K562 (cell line): ENCODE results near the gene SMS. TPM values are rescaled to one million over a fixed set of nuclear protein-coding genes. Genes with fewer than 3 reads are reported as not detected.

Experiments
- ATAC-seq: fragments of 200-7000 bp; cut with Tn5 transposase; 3 replicates; pipeline ENCODE4 v1.9.1; 2020; ENCODE audit warnings: moderate library complexity
- BruUV-seq: library from RNA; stranded (reverse); fragments of 400-500 nt; replicated peaks from 2 replicates; lab custom pipeline; 2021; lab: Mats Ljungman, UMichigan
- CTCF ChIA-PET: fragments of 300-600 bp; formaldehyde crosslinking; extraction: SDS; loops from one replicate; lab custom pipeline; 2021; ENCODE audit warnings: low intra/inter-chr PET ratio; lab: Yijun Ruan, JAX
- POLR2A ChIA-PET: fragments of 300-600, 350-650 bp; sonication (Branson Sonifier 250); formaldehyde crosslinking; extraction: SDS; loops from one replicate; lab custom pipeline; 2021; ENCODE audit warnings: antibody characterized with exemption, inconsistent platforms; lab: Yijun Ruan, JAX
- DNase-seq, 4 experiments: peaks; one replicate each; pipeline versions ENCODE4 v3.0.0 to v3.0.0-alpha.2; 2011 to 2018; ENCODE audit warnings: low spot score in 3 of 4, mixed read lengths in 3 of 4; ENCODE audit errors: extremely low read depth in 1 of 4
- FAIRE-seq: peaks from 2 replicates; lab custom pipeline; 2011; peaks lifted over from hg19 to GRCh38; lab: Jason Lieb, UNC
- H2AFZ ChIP-seq: 2 replicates; pipeline ENCODE4 v1.6.0; 2011; ENCODE audit warnings: low read depth, low read length, control low read depth, inconsistent platforms
- H3K27ac ChIP-seq: fragments of 200-600 bp; 3 replicates; pipeline ENCODE4 v1.8.0; 2011; ENCODE audit warnings: low read depth, mild to moderate bottlenecking, control low read depth, inconsistent platforms, low read length, moderate library complexity, mixed read lengths; ENCODE audit errors: extremely low read depth
- H3K27me3 ChIP-seq, 2 experiments: fragments of 300-600 bp in 1 of 2; 2 replicates in 1 of 2; 3 replicates in 1 of 2; pipeline versions ENCODE4 v1.6.0 to v1.8.0; 2011; ENCODE audit warnings: inconsistent platforms in 2 of 2, low read length in 2 of 2, mild to moderate bottlenecking in 1 of 2, mixed read lengths in 1 of 2, moderate library complexity in 1 of 2; ENCODE audit not compliant: control insufficient read depth in 2 of 2, insufficient read depth in 2 of 2
- H3K36me3 ChIP-seq: fragments of 300-600 bp; 3 replicates; pipeline ENCODE4 v1.8.0; 2011; ENCODE audit warnings: mild to moderate bottlenecking, low read length, inconsistent platforms; ENCODE audit not compliant: control insufficient read depth, insufficient read depth
- H3K4me1 ChIP-seq, 2 experiments: fragments of 200-600 bp in 1 of 2; replicated peaks in 1 of 2; 2 replicates in 1 of 2; 3 replicates in 1 of 2; pipeline versions ENCODE4 v1.5.1 to v1.8.0; 2011; ENCODE audit warnings: inconsistent platforms in 2 of 2, low read length in 2 of 2, mild to moderate bottlenecking in 1 of 2, mixed read lengths in 1 of 2, moderate library complexity in 1 of 2; ENCODE audit not compliant: control insufficient read depth in 2 of 2, insufficient read depth in 2 of 2
- H3K4me2 ChIP-seq: 2 replicates; pipeline ENCODE4 v1.6.1; 2011; ENCODE audit warnings: low read length, control low read depth, inconsistent platforms, mixed read lengths; ENCODE audit not compliant: insufficient read depth
- H3K4me3 ChIP-seq: fragments of 200-600 bp; sonication (generic), shearing (Covaris generic); 2 replicates; pipeline ENCODE4 v1.5.1; 2016; ENCODE audit warnings: control low read depth, inconsistent platforms
- H3K79me2 ChIP-seq: fragments of 200-600 bp; 3 replicates; pipeline ENCODE4 v1.8.0; 2011; ENCODE audit warnings: low read length, inconsistent platforms; ENCODE audit not compliant: control insufficient read depth, insufficient read depth
- H3K9ac ChIP-seq, 2 experiments: 2 replicates each; pipeline versions ENCODE4 v1.6.0 to v1.6.1; 2011; ENCODE audit warnings: low read depth in 2 of 2, low read length in 2 of 2, control low read depth in 1 of 2, inconsistent platforms in 1 of 2, mild to moderate bottlenecking in 1 of 2, mixed read lengths in 1 of 2; ENCODE audit not compliant: insufficient read depth in 1 of 2
- H3K9me1 ChIP-seq: one replicate; pipeline ENCODE4 v1.6.0; 2011; ENCODE audit warnings: inconsistent platforms, mild to moderate bottlenecking, low read length, moderate library complexity; ENCODE audit not compliant: control insufficient read depth, insufficient read depth
- H3K9me3 ChIP-seq: replicated peaks from 2 replicates; pipeline ENCODE4 v1.5.1; 2011; ENCODE audit warnings: low read depth, low read length, inconsistent platforms; ENCODE audit not compliant: control insufficient read depth, insufficient read depth
- H4K20me1 ChIP-seq: replicated peaks from 2 replicates; pipeline ENCODE4 v1.6.1; 2011; ENCODE audit warnings: low read length, inconsistent platforms, mixed read lengths; ENCODE audit not compliant: control insufficient read depth, insufficient read depth
- MCM2 ChIP-seq: fragments of 450-650 bp; IDR thresholded peaks from 2 replicates; pipeline ENCODE4 v1.6.1; 2017; ENCODE audit warnings: low read depth, mild to moderate bottlenecking
- MYNN ChIP-seq, 2 experiments: sonication (generic); formaldehyde crosslinking in 1 of 2; IDR thresholded peaks; 2 replicates each; pipeline versions ENCODE4 v1.5.0 to v1.6.1; 2016 to 2020; ENCODE audit warnings: antibody characterized with exemption in 1 of 2, missing genetic modification reagents in 1 of 2
- NFE2L1 ChIP-seq: fragments of 450-650 bp; IDR thresholded peaks from 2 replicates; pipeline ENCODE4 v1.6.1; 2016; ENCODE audit warnings: missing genetic modification characterization, low read depth, mild to moderate bottlenecking, missing compliant biosample characterization, moderate library complexity, borderline replicate concordance
- RFX1 ChIP-seq: fragments of 450-650 bp; IDR thresholded peaks from 2 replicates; pipeline ENCODE4 v1.6.1; 2016; ENCODE audit warnings: mild to moderate bottlenecking, moderate library complexity
- STAG1 ChIP-seq: sonication (generic); formaldehyde crosslinking; IDR thresholded peaks from 2 replicates; pipeline ENCODE4 v1.5.0; 2020; ENCODE audit warnings: missing genetic modification reagents, borderline replicate concordance
- TAF1 ChIP-seq: IDR thresholded peaks from 2 replicates; pipeline ENCODE4 v1.6.1; 2011; ENCODE audit warnings: mild to moderate bottlenecking, low read length, moderate library complexity; ENCODE audit not compliant: insufficient read depth, control insufficient read depth, severe bottlenecking; ENCODE audit errors: extremely low read depth
- ZEB2 ChIP-seq: fragments of 450-650 bp; IDR thresholded peaks from 2 replicates; pipeline ENCODE4 v1.6.1; 2016
- ZNF253 ChIP-seq: fragments of 250-450 bp; sonication (Bioruptor Pico); conservative IDR thresholded peaks from 2 replicates; pipeline ENCODE4 v1.6.1; 2021; ENCODE audit warnings: mild to moderate bottlenecking
- WGBS: fragments of 100-300 bp; shearing (Covaris generic); methylation state at CpG from one replicate; pipeline ENCODE4 v1.1.6; 2016; ENCODE audit warnings: low coverage, mixed read lengths; ENCODE audit not compliant: insufficient coverage; ENCODE audit errors: missing lambda C conversion rate; 5-methylcytosine and 5-hydroxymethylcytosine counted together
- in situ Hi-C: fragments of 300-500 bp; cut with MboI; formaldehyde crosslinking; loops from 4 replicates; pipeline ENCODE4 v1.15.0; 2018; ENCODE audit warnings: inconsistent platforms, mixed read lengths
- intact Hi-C: fragments of 100-400 bp; cut with micrococcal nuclease; formaldehyde crosslinking; loops from 2 replicates; pipeline ENCODE4 v1.14.2; 2022
- polyA plus RNA-seq, 8 experiments: library from polyadenylated mRNA; depleted of rRNA in 4 of 8; stranded (reverse) in 5 of 8; unstranded in 3 of 8; fragments of >200 nt; fragmentation: Nextera tagmentation in 2 of 8; fragmentation: Illumina TruSeq in 1 of 8; extraction: Ambion mirVana in 2 of 8; extraction: Trizol in 1 of 8; gene quantifications; 2 replicates each; pipeline versions ENCODE4 v1.2.1 to v1.2.3, GENCODE V29; 2011 to 2014; ENCODE audit warnings: inconsistent platforms in 1 of 8, missing spikeins in 1 of 8
- total RNA-seq, 7 experiments: library from RNA; depleted of rRNA in 6 of 7; stranded (reverse); fragments of >200 nt in 6 of 7; fragmentation: Illumina TruSeq in 2 of 7; extraction: Trizol in 2 of 7; gene quantifications; 2 replicates each; pipeline versions ENCODE4 v1.2.1 to v1.2.3, GENCODE V29; 2011 to 2021; ENCODE audit warnings: low replicate concordance in 1 of 7

SMS gene
- total and polyA plus RNA-seq, 9 of the 15 experiments (the other 6 are each of a cell fraction or from before 2014, with no cell fraction given) = 71.1 to 193 (median 152) TPM

GRCh38 chrX:21975242-21975641 is 34.7 kb downstream of the SMS start:
- H3K36me3 ChIP-seq = peaks cover 78% of the 10 kb centered on the region
- in situ Hi-C loops (no loop called here), intact Hi-C loops (no loop called here)
- DNase-seq (no peak), FAIRE-seq (no peak), ATAC-seq (no peak)
- BruUV-seq = no TSS peak
- H3K4me3 ChIP-seq = no peak overlapping the region
- H3K4me2 ChIP-seq = no peak overlapping the region
- CTCF ChIA-PET = interaction anchor here (1.1 to 2.3 kb wide), 2 partner anchors 136 to 1444 kb away, joined by 5 to 8 read pairs; partner anchors contain the start of gene MBTPS2
- H3K9me1 ChIP-seq = peaks cover 2% of the 10 kb centered on the region
- no peak overlapping the region for H2AFZ ChIP-seq
- no peaks in the 10 kb centered on the region for H3K9me3 ChIP-seq
- H3K4me1 ChIP-seq = no peaks in the 10 kb centered on the region; a peak in 2 of 5 replicates
- no peaks in the 10 kb centered on the region for H4K20me1 ChIP-seq
- no peak overlapping the region for H3K27ac ChIP-seq
- H3K79me2 ChIP-seq = no peaks in the 10 kb centered on the region
- no peaks in the 10 kb centered on the region for H3K27me3 ChIP-seq
- no peak overlapping the region for H3K9ac ChIP-seq
- TF ChIP-seq STAG1 (no peak), ZEB2 (no peak), NFE2L1 (tag) (no peak), TAF1 (no peak), MYNN (IDR thresholded peaks at IDR 0.05) (no peak), MYNN (CRISPR knock-in tag; IDR thresholded peaks at IDR 0.05) (no peak), MCM2 (no peak), ZNF253 (CRISPR knock-in tag) (no peak), RFX1 (no peak)
- TF ChIP-seq, all 486 proteins: peak for 0
- 100% methylated on average over 1 of the region's 3 CpGs for WGBS
- POLR2A ChIA-PET = interaction anchor here (0.8 to 1.8 kb wide), 3 partner anchors 9 to 10 kb away, joined by 3 to 4 read pairs (median 3); no protein-coding TSS in a partner anchor
